ENCODE data around the gene CDIP1.
A peak's percentile ranks its signal among the peaks of the same experiment; 100 is the strongest.

The CDIP1 gene

DNA sequence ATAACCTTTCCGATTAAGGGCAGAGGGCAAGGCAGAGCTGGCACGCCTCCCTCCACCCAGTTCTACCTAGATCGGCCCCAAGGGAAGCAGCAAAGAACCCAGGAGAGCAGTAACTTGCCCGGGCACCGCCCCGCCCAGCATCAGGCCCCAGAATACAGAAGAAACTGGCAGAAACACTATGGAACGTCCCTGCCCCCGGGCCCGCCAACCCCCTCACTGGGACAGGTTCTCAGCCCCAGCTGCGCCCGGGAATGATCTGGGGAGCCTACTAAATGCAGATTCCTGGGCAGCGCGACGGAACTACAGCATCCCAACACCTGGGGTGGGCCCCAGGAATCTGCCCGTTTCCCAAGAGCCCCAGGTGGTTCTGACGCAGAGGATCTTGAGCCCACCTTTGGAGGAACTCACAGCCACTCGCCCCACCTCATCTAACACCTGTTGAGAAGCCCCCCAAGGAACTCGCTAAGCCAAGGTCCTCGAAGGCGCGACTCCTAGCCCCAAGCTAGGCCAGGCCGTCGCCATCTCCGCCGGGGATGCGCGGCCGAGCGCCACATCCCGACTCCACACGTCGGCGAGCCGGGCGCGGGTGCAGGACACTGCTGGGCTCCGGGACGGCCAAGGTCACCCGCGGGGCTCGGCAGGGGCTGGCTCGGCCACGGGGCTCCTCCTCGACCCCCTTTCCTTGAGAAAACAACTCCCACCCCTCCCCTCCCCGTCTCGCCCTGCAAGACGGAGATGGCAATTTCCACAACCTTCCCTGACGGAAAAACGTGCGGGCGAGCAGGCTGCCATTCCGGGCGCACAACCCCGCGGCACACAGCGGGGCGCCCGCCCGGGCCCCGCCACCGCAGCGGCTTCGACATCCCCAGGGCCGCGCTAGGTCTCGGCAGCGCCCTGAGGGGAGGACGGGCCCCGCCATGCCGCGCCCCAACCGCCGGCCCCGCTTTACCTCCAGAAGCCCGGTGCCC lies 913 bp downstream of the CDIP1 start:
- DNase-seq: peak; percentile 34

DNA sequence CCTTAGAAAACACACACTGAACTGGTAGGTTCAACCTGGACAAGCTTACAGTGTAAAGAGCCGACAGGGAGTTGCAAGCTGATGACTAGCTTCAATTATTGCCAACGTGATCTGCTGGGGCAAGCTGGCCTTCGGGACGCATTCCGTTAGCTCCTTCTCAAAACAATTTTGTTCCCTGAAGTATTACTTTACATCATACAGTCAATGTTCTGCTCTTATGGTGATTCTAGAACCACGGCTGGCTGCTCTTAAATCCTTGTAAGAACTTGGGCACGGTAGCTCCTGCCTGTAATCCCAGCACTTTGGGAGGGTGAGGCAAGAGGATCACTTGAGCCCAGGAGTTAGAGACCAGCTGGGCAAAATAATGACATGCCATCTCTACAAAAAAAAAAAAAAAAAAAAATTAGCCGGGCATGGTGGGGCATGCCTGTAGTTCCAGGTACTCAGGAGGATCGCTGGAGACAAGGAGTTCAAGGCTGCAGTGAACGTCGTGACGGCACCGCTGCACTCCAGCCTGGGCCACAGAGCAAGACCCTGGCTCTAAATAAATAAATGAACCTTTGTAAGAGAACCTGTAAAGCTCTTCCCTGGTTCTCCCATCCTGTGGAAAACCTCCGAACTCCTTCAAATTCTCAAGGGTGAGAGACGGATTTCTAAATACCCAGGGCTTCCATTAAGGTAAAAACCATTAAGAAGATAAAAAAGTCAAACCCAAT lies 2.0 kb downstream of the CDIP1 start:
- DNase-seq: no peak

DNA sequence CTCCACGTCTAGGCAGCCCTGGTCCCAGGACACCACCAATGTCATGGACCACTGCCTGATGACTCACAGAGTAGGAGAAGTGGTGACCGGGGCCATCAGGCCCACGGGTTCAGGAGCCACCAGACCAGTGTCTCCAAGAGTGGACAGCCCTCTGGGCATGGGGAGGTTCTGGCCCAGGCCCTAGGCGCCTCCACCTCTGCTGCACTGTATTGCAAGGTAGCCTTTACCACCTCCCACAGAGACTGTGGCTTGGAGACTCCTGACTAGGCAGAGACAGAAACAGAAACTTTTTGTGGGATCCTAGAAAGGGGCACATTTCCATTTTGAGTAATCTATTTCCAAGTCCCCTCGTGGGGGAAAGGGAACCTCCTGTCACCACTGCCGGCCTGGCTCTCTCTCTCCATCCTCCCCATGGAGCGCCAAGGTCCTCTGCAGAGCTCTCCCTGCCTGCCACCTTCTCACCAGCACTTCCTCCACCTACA lies 2.9 kb downstream of the CDIP1 start:
- no peak for DNase-seq

DNA sequence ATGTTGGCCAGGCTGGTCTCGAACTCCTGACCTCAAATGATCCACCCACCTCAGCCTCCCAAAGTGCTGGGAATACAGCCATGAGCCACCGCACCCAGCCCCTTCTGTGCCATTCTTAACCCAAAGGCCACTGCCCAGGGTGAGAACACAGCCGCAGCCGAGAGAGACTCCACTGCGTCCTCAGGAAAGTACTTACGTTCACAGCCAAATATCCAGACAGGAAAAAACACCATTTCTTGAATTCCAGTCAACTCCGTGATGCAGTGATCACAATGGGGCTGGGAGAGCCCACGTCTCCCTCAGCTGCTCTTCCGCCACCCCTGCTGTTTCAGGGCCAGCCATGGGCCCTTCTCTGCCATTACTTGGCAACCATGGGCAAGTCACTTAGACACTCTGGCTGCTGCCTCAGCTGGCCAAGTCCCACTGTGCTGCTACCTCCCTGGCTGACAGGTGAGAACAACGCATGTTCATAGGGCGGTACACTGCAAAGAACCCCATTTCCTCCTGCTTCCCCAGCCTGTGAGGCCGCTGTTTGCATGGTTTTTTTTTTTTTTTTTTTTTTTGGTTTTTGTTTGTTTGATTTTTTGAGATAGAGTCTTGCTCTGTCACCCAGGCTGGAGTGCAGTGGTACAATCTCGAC lies 4.3 kb downstream of the CDIP1 start:
- no peak for DNase-seq

DNA sequence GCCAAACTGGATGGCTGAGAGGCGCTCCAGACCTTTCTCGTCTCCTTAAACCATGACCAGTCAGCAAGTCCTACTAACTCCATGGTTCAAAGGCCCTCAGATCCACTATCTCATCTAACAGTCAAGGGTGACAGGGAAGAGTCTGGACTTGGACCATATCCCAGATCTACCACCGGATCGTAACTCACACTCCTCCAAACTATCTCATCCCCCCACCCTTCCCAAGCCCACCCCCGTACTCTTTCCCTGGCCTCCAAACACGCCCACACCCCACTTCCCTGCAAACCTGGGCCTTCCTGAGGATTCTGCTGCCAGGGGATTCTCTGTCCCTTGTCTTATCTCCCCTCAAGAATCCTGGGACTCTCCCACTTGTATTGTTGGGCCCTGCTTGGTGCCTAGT lies 5.1 kb downstream of the CDIP1 start:
- DNase-seq: no peak

DNA sequence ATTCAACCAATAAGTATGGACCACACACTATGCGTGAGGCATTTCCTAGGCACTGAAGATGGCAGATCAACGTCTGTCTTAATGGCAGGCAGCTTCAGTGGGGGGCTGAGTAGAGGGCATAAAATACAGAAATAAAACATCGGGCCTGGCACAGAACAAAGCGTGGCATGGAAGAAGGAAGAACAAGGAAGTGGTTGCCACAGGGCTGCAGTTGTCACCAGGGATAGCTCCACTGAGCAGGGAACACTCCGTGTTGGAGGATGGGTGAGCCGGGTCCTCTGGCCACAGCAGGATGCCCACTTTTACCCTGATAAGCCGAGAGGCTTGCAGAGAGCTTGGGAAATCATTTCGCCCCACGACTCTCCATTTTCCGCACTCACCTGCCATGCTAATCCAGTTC lies 6.3 kb downstream of the CDIP1 start:
- no peak for DNase-seq

DNA sequence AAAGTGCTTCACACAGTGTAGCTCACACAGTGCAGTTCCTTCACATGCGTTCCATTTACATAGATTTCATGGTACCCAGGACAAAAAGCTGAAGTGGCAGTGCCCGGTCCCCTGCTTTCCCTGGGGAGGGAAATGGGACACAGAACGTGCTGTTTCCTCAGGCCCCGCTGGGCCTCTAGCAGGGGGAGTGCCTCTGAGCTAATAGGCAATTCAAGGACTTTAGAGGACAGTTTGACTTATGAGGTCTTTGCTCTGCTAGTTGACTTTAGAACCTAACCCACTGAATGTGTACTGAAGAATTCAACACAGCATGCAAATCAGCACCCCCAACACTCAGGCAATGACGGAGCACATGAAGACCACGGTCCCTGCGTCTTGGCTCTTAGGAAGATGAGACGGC lies 6.8 kb downstream of the CDIP1 start:
- no peak for DNase-seq

DNA sequence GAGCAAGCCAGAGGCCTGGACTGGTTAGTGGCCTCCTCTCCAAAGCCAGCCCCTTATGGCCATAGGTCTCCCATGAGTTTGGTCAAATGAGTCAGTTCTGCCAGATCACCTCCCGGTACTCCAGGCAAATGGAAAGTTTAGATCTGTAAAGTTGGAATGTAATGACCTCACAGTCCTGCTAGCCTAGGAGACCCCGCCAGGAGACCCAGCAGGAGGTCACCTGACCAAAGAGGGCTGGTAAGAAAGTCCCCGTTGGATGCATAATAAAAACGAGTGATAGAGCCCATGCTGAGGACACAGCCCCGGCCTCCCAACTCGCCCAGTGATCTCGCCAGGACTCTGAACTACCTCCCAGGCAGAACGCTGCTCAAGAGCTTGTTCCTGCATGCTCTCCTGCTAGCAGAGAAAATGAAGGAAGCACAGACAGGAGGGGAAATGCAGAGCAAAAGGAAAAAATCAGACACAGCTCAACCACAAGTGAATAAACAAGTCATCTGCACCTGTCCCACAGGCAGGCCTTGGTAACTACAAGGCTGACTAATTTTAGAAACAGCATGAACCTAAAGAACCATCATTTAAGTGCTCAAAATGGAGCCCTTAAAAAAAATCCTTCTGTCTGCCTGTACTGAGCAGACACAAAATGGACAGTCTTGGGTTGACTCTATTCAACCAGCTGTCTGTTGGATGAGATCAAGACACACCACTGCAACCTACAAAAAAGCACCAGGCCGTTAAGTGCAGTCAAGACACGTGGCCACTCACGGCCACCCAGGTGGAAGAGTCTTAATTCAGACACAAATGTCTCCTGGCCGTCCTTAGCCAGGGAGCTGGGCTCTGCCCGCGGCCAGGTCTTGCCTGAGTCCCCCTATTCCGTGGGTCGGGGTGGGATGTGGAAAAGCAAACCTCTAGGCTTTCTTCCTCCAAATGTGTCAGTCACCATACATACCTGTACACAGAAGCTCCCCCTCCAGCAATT lies 9.2 kb downstream of the CDIP1 start:
- no peak for DNase-seq

DNA sequence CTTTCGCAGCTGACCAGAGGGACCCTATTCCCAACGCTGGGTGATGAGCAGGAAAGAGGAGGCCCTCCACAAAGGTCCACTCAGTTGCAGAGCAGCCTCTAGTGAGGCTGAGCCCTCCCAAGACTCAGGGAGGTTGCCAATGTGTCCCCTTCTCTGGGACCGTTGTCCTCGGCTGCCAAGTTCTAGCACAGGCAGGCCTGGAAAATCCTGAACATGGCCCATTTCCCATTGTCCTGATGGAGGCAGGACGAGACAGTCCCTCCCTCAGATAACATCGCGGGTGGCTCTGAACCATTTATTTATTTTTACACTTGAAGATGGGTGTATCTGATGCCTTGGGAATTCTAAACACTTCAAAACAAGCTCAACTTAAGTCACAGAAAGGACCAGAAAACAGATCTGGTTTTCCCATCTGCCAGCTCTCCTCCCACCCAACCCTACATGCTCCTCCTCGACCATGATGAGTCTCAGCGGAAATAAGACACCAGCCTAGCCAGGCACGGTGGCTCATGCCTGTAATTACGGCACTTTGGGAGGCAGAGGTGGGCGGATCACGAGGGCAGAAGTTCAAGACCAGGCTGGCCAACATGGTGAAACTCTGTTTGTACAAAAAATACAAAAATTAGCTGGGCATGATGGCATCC lies 12.8 kb downstream of the CDIP1 start:
- no peak for DNase-seq

DNA sequence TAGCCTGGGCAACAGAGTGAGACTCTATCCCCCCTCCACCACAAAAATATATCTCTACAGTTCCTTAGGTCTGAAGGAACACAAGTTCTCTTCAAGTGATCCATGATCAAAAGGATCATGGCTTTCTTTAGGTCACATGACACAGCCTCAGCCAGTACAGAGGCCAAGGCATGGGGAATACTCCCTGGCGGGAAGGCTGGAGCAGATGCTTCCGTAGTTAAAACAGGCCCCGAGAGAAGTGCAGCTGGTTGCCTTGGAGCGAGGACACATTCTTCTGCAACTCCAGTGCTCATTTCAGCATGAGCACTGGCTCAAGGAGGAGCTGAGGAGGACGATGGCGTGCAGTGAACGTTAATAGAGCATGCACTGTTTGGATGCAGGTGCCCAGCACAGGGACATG lies 13.5 kb downstream of the CDIP1 start:
- DNase-seq: no peak

DNA sequence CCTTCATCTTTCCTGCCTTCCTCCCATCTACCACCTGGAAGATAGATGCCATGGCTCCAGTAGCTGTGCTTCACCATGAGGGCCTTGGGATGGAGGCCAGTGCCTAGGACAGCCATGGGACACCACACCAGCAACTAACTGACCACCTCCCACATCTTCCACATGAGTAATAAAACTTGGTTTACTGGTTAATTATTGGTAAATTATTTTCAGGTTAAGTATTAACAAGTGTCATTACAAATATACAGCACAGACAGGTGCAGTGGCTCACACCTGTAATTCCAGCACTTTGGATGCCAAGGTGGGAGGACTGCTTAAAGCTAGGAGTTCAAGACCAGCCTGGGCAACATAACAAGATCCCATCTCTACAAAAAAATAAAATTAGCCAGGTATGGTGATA lies 14.0 kb downstream of the CDIP1 start:
- no peak for DNase-seq

DNA sequence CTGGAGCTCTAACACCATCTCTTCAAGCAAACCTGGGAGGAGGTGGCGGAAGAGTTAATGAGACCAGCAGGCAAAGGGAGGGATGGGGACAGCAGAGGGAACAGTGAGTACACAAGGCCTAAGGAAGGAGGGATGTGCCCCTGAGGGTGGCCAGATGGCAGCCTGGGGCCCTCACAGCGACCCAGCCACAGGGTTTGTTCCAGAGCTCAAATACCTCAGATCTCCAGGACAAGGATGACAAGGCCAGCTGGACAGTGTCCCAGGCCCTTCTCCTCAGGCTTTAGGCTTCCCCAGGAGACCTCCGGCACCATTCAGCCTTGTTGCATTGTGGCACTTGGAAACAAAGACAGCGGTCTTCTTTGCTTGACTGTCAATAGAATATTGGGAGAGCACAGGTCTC lies 14.9 kb downstream of the CDIP1 start:
- DNase-seq: no peak

DNA sequence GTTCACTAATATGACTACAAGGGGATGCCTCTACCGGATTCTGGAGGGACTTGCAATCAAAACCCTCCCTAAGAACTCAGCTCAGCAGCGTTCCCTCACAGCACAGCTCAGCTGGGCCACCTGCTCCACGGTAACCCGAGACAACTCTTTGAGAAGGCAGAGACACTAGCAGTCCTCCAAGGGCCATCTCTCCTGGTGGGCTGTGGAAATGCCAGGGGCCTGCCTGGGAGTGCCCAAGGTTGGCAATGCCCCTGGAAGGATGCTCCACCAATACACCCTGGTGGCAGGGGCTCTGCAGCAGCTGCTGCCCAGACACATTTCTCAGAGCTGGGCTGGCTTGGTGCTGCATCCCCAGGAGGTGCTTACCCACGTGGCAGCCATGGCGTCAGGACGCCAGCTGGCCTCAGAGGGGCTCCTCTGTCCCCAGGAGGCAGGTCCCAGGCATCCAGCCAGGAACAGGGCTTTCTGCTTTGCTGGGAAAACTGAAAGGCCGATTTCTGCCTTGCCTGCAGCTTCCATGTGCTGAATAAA lies 16.5 kb downstream of the CDIP1 start:
- no peak for DNase-seq

DNA sequence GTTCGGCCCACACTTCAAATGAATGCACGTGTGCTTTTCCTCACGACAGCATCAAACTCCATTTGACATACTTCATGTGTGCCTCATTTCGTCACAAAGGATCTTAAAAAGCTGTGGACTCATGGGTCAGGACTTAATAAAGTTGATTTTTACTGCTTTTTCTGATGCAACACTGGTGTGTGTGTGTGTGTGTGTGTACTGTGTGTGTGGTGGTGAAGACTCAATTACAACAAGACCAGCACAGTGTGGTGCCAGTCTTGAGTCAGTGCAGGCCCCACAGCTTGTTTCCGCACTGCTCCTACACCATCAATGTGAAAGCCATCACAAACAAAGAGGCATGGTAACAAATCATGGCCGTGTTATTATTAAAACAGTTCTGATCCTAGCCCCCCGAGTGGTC lies 17.7 kb downstream of the CDIP1 start:
- no peak for DNase-seq

DNA sequence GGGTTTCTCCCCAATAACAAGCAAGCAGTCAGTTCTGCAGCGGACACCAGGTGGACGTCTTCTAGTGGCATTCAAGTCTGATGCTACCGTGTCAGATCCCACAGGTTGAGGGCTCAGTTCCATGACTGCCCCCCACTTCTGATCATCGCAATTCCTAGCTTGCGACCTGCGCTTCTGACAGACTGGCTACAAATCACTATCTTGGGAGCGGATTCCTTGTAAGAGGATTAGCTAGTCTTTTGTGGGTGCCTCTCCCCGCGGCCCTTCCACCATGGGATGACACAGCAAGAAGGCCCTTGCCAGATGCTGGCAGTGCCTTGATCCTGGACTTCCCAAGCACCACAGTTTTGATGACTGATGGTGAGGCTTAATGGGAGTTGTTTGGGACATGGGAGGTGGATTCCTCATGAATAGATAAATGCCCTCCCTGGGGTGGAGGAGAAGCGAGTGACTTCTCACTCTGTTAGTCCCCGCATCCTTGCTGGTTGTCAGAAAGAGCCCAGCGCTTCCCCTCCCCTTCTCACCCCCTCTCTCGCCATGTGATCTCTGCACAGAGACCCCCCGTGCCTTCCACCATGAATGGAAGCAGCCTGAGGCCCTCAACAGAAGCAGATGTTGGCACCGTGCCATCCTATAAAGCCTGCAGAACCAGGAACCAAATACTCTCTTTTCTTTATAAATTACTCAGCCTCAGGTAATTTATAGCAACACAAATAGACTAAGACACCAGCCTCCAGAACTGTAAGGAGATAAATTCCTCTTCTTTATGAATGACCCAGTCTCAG lies 19.1 kb downstream of the CDIP1 start:
- no peak for DNase-seq

DNA sequence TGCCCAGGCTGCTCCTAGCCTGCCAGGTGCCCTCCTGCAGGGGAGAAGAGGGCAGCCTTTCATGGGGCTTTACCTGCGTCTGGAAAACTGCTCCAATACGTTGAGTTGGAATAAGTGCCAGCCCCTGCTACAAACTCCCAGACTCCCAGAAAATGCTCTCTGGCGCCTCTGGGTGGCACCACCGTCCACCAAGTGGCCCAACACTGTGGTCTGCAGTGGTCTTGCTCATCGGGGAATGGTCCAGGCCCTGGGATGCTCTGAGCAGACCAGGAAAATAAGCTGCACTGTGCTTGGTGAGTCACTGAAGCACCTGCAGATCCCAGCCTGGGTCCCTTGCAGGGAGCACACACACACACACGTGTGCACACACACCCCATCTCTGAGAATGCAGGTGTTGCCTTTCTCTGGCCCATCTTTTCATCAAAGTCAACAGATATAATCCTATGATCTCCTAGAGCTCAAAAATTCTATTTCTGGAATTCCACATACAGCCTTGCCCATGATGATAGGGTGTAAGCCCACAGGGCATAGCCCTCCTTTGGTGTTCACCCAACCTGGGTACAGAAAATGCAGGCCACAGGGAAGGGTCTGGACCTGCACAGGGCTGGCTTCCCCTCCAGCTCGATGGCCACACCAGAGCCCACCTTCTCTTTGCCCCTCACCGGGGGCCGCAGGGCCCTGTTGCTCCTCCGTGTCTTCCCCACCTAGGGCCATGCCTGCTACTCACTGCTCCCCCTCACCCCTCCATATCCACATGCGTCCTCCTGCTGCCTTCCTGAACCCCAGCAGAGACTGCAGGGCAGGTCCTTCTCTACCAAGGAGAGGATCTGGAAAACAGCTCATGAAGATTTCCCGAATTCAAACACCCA lies 20.5 kb downstream of the CDIP1 start:
- no peak for DNase-seq

DNA sequence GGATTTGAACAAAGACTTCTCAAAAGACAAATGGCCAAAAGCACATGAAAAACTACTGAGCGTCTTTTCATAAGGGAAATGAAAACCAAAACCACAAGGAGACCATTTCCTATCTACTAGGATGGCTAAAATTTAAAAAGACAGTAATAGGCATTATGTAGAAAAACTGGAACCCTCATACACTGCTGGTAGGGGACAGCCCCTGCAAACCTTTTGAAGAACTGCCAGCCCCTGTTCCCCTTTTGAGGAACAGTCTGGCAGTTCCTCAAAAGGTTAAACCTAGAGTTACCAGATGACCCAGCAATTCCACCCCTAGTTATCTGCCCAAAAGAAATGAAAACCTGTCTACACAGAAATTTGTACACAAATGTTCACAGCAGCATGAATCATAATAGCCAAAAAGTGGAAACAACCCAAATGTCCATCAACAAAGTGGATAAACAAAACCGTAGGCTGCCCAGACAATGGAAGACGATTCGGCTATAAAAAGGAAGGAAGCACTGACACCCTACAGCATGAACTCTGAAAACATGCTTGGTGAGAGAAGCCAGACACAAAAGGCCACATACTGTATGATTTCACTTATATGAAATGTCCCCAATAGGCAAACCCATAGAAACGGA lies 22.9 kb downstream of the CDIP1 start:
- DNase-seq: no peak

DNA sequence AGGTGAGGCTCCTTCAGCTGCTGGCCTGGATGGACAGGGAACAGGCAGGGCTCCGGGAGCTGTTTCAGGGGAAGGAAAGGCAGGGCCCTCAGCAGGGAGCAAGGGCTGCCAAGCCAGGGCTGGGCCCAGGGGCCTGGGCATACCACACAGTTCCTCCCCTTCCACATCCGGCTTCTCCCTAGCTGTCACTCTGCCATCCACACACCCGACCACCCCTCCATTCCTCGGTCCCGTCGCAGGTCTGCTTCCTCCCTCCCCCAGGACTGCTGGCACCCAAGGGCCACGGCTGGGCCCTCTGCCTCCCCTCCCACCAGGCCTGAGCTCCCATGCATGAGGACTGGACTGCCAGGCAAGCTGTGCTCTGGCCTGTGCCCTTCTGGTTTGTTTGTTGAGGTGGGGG lies 24.0 kb downstream of the CDIP1 start:
- no peak for DNase-seq

DNA sequence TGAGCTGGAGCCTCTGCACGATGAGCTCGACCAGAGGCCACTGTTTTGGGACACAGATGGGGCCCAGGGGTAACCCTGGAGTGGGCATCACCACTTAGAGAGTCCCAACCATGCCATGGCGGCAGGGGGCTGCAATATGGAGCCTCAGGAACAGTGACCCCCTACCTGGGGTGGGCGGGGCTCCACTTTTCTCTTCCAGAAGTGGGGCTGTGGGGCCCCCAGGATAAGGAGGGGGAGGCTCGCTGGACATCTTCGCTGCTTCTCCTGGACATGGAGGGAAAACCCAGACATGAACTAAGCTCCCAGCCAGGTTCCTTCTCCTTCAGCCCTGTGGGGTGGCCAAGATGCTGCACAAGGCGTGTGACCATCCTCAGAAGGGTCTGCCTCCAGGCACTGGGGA lies 24.7 kb downstream of the CDIP1 start:
- DNase-seq: no peak

All from effector CD8-positive, alpha-beta T cell (primary cell).